HG02610 (cell line): ENCODE data around the gene NRL.
"Not testable (repeated sequence)": the region's sequence is repeated elsewhere in the genome, so short reads cannot be mapped to it uniquely, and the experiment has no call there.

Source experiments
- ATAC-seq: cut with Tn5 transposase; IDR thresholded peaks from one replicate; pipeline ENCODE4 v1.9.1; 2021; ENCODE audit warnings: mild to moderate bottlenecking, moderate library complexity; ENCODE audit not compliant: unreplicated experiment

NRL gene

GRCh38 chr14:24127673-24128072, 12.9 kb upstream of the NRL start:
- no peak for ATAC-seq

- ATAC-seq, result no peak
Observed at GRCh38 chr14:24126939-24127338, 12.2 kb upstream of the NRL start.

DNA sequence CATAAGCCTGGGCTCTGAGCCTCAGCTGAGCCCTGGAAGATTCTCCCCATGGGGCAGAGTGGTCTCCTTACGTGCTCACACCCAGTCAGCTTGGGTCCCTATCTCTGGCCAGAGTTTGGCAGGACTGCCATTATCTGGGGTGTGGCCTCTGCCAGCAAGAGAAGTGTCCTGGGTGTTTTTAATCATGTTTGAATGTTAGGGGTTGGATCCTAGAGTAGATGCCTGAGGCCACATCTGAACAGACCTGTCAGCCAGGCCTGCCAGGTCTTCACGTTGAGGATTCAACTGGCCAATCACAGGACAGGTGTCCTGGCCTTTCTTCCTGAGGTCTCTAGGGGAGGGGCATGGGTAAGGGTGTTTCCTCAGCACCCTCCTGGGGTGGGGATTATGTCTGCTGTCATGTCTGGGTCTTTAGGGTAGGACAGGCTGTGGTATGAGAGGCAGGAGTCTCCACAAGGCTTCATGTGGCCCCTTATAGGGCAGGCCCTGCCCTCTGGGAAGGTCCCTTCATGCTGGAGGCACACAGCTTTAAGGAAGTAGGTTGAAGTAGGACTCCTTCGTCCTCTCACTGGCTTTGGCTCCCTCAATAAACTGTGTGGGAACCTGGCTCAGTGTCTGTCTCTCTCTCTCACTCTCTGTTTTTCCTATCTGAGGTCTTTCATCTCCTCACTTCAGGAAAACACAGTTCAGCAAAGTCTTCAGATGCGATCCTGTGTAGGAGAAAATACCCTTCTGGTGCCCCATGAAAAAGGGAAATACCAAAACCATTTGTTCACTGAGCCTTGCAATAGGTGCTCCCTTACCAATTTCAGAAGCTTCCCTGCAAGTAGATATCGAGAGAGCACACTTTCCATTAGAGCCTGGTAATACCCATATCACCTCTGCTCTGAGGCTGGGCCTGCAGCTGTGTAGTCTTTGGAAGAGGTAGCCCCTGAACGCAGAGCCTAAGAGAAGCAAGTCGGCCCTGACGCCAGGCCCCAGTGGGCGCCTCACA, 9.0 kb upstream of the NRL start:
- peak; percentile 81 for ATAC-seq

- no peak for ATAC-seq
Observed at GRCh38 chr14:24122898-24123297, 8.1 kb upstream of the NRL start.

DNA sequence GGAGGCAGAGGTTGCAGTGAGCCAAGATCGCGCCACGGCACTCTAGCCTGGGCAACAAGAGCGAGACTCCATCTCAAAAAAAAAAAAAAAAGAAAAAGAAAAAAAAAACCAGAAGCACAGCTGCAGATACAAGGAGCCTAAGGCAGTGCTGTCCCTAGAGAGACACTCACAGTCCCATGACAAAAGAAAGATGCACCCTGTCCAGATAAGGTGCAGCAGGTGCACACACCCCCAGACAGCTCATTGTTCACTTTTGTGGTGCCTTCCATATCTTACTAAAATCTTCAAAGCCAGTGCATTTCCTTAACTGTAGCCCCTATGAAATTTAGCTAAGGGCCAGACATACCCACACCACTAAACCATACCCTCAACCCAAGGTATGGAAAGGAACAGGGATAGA, 7.7 kb upstream of the NRL start:
- ATAC-seq, result no peak

GRCh38 chr14:24121210-24121609, 6.5 kb upstream of the NRL start:
- no peak for ATAC-seq

GRCh38 chr14:24119691-24120090, 4.9 kb upstream of the NRL start:
- no peak for ATAC-seq

DNA sequence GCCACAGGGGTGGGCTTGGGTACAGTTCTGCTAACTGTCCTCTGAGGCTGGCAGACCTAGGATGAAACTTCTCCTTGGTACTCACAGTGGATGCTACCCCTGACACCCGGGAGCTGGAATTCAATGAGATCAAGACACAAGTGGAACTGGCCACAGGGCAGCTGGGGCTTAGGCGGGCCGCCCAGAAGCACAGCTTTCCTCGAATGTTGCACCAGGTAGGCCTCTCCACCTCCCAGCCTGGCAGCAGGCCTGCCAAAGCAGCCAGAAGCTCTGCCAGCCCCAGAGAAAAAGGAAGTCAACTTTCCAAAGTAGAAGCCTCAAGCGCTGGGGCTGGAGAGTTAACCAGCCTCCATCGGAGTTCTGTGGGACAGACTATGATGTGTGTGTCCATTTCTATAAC, 2.4 kb upstream of the NRL start:
- ATAC-seq, result no peak

DNA sequence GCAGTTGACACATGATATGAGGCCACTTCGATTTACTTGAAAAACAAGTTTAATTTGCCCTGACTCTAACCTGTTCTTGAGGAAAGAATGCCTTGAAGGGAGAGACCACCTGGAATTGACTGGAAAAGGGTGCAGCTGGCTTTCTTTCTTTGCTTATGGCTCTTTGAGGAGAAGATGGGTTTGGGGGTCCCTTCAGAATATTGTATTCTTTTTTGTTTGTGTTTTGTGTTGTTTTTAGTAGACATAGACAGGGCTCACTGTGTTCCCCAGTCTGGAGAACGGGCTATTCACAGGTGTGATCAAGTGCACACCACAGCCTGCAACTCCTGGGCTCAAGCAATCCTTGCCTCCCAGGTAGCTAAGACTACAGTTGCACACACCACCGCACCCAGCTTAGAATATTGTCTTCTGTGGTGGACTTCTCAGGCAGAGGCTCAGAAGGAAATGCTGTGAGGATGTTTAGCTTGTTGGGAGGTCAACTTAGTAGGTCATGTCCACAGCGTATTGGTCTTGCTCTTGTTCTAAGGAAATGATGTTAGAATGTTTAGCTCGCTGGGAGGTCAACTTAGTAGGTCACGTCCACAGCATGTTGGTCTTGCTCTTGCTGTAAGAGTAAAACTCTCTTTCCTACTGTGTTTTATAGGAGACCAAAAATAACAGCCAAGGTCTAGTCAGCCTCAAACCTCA, 1.5 kb upstream of the NRL start:
- ATAC-seq, result no peak

GRCh38 chr14:24115422-24116127, 826 bp upstream of the NRL start:
- ATAC-seq, result no peak

DNA sequence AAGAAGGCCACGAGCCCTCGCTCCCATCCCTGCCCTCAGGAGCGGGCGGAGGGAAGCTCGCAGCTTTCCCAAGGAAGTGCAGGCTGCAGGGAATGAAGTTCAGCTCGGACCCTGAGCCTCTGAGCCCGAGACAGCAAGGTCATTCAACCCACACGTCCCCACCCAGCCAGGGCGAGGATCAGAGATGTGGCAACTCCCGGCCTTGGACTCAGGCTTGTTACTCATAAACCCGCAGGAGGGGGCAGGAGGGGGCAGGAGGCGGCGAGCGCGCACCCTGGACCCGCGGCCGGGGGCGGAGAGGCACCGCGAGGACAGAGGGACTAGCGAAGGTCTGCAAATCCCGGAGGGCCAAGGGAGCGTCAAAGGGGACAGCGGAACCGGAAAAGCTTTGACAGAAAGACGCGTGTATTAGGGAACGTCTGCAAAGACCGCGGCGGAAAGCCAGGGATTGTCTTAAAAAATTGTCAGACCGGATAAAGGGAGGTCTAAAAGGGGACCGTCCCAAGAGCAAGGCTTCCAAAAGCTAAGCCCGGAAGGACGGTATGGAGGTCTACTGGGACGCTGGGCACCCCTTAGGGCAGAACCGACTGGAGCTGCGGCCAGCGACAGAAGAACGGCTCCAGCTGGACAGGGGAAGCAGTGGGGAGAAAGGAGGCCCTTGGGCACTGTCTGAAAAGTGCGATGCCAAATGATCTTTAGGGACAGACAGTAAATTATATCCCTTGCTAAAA, 783 bp downstream of the NRL start:
- ATAC-seq, result peak; percentile 21

DNA sequence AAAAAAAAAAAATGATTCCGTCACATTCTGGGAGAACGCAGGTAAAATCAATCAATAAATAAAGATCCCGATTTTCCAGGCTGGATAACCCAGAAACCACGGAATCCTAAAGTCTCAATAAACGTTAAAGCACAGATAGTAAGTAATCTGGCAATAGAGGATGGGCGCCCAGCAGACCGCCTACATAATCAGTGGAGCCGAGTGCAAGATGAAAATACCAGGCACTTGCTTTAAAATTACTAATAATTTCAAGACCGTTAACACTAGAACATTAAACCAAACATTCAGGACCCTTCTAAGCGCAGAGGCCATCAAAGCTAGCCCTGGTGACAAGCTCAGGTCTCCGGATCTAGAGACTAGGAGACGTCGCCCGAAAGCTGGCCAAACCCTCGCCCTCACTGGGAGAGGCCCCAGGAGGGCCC, 1.4 kb downstream of the NRL start:
- no peak for ATAC-seq

- ATAC-seq, result no peak
Observed at GRCh38 chr14:24110523-24110922, 4.2 kb downstream of the NRL start.

- ATAC-seq, result no peak
Observed at GRCh38 chr14:24110060-24110459, 4.7 kb downstream of the NRL start.

- no peak for ATAC-seq
Observed at GRCh38 chr14:24108336-24108874, 6.3 kb downstream of the NRL start.

DNA sequence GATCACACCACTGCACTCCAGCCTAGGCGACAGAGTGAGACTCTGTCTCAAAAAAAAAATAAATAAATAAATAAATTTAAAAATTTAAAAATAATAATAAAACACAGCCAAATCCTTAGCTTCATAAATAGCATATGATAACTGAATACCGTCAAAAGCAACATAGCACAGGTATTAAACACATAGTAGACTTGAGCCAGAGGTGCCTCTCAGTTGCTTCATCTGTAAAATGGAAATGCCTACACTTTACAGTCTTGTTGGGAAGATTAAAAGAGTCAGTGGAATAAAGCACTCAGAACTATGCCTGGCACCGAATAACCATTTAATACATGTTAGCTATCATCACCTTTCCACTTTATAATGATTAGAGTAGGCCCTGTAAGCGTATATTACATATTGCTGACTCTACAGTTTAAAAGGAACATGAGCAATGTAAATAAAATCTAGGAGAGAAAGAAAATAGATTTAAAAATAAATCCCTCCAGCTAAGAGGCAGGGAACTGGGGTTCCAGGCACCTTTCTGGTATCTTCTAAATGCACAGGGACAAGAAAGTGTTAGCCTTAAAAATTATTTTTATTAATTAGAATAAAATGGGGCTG, 8.0 kb downstream of the NRL start:
- no peak for ATAC-seq

- not testable (repeated sequence) for ATAC-seq
Observed at GRCh38 chr14:24105609-24106239, 9.0 kb downstream of the NRL start.

GRCh38 chr14:24103451-24103850, 11.3 kb downstream of the NRL start:
- no peak for ATAC-seq

- no peak for ATAC-seq
Observed at GRCh38 chr14:24102357-24103048, 12.2 kb downstream of the NRL start.
